Skin of body (tissue), 2 donors: ENCODE data around the gene MRPL49. TPM values are rescaled to one million over a fixed set of nuclear protein-coding genes. Genes with fewer than 3 reads are reported as not detected.
"Not testable (repeated sequence)": the region's sequence is repeated elsewhere in the genome, so short reads cannot be mapped to it uniquely, and the experiment has no call there.

ENCODE experiments used
- DNase-seq: peaks from one replicate; lab custom pipeline; 2025; lab: John Stamatoyannopoulos, UW
- total RNA-seq: library from RNA; depleted of rRNA; stranded (reverse); fragments of >200 nt; gene quantifications from one replicate; pipeline ENCODE4 v1.2.3, GENCODE V29; 2014

Gene MRPL49
- total RNA-seq, 1 donor from 2014 or later = 35.5 TPM

DNA sequence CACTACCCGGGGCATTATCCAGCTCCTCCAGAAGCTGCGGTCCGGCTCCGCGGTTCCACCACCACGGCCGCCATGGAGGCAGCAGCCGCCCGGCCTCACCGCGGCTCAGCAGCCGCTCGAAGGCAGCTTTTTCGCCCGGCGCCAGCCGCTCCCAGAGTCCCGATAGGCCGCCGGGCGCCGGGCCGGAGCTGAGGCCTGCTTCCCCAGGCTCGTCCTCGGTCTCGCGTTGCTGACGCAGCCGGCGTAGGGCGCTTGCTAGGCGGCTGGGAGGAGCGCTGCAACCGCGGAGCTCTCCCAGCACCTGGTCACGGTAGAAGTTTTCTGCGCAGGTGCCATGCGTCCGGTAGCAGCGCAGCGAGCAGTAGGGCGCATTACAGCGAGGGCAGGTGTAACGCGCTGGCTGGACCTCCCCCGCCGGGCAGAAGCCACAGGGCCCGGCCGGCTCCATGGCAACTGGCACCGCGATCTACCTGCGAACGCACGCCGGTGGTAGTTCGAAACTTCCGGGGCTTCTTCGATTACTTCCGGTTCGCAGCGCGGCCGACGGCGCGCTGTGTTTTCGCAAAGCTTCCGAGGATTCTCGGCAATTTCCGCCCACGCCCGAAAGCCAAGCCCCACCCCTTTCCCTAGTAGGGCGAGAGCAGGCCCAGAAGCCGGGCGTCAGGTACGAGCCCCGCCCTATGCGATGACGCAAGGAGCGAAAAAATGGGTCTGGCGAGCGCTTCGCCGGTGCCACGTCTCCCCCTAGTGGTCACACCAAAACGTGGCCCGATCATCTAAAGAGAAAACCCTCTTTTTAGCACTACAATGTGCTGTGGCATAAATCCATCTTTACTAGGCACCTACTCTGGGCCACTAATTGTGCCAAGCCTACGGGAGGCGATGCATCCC, 4.7 kb upstream of the MRPL49 start, which contains the start of gene ZNHIT2:
TSS of gene ZNHIT2 (minus strand) at position 496 of the 891 bp plus-strand sequence. CDS start at position 448, 48 bp downstream.
- DNase-seq = peak; percentile 98

DNA sequence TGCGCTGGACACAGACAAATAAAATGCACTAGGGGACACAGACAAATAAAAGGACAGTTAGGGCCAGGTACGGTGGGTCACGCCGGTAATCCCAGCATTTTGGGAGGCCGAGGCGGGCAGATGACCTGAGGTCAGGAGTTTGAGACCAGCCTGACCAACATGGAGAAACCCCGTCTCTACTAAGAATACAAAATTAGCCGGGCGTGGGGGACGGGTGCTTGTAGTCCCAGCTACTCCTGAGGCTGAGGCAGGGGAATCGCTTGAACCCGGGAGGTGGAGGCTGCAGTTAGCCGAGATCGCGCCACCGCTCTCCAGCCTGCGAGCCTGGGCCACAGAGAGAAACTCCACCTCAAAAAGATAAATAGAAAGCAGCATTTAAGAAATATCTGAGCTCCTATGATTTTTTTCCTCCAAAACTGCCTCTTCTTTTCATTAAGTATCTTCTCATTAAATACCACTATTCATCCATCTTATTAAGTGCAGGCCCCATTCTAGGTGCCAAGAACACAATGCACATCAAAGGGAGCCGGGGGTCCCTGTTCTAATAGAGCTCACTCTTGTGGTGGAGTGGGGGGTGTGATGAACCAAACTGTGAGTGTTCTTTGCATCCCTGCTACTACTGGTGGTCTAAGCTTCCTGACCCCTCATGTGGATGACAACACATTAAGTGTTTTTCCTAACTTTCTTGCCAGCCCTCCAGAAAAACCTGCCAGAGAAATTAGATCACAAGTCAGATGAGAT, 3.9 kb upstream of the MRPL49 start:
- no peak for DNase-seq

DNA sequence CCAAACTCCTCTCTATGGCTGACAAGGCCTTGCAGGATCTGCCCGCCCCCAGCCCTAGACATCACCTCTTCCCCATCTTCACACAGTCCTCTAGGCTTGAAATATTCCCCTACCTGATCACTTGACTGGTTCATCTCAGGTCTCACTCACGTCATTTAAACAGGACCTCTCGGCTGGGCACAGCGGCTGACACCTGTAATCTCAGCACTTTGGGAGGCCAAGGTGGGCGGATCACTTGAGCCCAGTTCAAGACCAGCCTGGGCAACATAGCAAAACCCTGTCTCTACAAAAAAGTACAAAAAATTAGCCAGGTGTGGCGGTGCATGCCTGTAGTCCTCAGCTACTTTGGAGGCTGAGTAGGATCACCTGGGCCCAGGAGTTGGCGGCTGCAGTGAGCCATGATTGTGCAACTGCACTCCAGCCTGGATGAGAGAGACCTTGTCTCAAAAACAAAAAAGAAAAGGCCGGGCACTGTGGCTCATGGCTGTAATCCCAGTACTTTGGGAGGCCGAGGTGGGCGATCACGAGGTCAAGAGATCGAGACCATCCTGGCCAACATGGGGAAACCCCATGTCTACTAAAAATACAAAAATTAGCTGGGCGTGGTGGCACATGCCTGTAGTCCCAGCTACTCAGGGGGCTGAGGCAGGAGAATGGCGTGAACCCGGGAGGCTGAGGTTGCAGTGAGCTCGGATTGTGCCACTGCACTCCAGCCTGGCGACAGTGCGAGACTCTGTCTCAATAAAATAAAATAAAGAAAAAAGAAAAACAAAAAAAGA, 3.0 kb upstream of the MRPL49 start:
- not testable (repeated sequence) for DNase-seq

DNA sequence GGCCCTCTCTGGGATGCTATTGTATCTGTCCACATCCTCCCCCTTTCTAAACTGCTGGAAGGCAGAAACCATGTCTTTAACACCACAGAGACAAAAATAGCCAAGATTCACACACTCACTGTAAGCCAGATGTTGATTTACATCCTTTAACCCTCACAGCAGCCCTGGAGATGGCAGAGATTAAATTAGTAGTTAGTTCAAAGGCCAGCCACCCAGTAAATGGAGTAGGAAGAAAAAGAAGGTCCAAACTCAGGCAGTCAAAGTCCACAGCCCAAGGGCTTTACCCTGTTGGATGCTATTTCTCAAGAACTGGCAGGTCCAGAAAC, 2.5 kb upstream of the MRPL49 start:
- no peak for DNase-seq

DNA sequence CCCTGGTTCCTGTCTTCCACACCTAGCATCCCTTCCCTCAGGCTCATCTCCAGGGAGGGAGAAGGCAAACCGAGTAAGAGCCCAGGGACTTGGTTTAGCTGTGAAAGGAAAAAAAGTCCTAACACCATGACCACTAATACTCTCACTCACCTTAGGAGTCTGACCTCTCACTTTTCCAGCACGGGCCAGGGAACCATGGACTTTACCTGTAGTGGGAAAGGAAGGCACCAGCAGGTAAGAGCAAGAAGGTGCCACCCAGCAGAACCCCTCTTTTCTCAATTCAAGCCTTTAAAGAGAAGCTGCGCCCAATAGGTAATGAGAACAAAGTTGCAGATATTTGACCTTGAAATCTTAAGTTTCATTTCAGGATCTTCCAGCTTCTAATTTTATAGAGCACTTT, 1.3 kb upstream of the MRPL49 start:
- no peak for DNase-seq

DNA sequence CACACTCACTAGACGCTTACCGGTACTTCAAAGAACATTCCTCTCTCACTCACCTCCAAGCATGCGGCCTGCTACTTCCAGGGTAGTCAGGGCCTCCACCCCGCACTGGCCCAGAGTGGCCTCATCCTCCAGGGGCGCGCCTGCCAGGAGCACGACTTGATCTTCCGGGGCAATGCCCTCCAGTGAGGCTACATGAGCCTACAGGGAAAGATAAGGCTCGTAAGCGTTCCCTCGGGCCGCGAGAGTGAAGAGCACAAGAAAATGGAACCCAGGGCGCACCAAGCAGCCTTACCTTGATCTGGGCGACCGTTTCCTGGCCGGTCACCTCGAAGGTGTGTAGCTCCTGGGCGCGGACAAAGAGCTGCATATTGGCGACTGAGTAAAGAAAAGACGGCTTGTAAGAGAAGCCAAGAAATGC, 665 bp upstream of the MRPL49 start:
- no peak for DNase-seq

DNA sequence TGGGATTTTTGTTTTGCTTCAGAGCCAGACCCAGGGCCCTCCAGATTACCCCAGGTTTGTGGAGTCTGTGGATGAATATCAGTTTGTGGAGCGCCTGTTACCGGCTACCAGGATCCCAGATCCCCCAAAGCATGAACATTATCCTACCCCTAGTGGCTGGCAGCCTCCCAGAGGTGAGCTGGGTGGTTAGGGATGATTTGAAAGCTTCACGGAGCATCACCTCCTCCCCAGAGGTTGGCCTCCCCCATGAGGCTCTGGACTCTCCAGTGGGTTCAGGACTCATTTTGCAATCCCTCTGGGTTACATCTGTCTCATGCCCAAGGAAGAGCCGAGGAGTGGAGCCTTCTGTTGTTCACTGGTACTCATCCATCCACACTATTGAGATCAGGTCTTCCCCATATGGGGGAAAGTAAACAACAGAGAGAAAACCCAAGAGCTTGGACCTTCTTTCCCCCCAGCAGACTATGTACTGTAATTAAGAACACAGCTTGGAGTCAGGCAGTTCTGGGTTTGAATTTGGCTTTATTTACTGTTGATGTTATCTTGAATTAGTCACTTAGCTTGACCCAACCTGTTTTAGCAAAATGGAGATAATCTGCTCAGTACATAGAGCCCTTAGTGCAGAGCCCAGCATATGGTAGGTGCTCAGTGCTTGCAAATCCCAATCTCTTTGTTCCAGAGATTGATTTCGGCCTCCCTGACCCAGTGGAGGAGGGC, 2.5 kb downstream of the MRPL49 start:
- DNase-seq = no peak

DNA sequence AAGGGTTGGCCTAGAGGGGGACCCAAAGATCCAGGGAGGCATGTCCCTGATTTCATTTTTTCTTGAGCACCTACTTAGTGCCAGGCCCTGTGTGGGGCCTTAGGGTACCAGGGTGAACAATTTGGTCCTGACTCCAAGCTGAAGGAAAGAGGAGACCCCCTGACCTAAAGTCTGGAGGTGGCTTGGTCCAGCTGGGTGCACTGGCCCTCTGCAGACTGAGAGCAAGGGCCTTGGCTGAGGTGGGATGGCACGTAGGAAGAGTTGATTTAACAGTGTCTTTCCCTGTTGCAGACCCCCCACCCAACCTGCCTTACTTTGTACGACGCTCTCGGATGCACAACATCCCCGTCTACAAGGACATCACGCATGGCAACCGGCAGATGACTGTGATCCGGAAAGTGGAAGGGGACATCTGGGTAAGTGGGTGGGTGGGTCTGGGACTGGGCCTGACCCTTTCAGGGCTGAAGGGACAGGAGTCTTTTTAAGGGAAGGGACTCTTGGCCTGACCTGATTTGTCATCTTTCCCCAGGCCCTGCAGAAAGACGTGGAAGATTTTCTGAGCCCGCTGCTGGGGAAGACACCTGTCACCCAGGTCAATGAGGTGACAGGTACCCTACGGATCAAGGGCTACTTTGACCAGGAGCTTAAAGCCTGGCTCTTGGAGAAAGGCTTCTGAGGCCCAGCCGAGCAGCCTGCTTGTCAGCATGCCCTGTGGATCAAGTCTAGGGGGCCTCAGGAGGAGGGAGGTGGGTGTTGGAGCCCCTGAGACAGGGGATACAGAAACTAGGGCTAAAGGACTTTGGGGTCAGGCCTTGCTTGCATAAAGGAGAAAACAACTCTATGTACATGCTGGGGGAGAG, 3.3 kb downstream of the MRPL49 start:
- no peak for DNase-seq

DNA sequence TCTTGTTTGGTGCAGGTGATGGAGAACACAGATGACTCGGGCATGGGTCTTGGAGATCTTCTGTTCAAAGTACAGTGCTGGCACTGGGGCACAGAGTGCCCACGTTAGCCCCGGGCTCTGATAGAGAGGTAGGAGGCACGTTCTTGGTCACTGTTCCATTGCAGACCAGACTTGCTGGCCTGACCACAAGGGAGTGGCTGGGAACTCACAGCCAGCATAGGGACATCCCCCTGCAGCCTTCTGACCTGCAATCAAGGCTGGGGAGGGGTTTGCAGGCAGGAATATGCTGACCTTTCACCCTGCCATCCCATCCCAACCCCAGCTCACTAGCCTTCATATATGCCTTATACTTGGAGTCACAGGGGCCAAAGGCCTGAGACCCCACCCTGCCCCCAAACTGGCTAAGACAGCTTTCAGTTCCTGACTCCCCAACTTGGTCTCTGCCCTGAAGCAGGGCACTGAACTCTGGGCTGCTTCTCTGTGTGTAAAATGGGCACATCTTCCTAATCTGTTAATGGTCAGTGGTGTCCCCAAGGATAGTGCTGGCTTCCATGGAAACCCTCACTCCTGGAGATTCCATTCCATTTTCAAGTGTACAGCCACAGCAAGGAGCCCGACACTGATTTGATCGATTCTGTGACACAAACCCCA, 4.6 kb downstream of the MRPL49 start:
- no peak for DNase-seq

DNA sequence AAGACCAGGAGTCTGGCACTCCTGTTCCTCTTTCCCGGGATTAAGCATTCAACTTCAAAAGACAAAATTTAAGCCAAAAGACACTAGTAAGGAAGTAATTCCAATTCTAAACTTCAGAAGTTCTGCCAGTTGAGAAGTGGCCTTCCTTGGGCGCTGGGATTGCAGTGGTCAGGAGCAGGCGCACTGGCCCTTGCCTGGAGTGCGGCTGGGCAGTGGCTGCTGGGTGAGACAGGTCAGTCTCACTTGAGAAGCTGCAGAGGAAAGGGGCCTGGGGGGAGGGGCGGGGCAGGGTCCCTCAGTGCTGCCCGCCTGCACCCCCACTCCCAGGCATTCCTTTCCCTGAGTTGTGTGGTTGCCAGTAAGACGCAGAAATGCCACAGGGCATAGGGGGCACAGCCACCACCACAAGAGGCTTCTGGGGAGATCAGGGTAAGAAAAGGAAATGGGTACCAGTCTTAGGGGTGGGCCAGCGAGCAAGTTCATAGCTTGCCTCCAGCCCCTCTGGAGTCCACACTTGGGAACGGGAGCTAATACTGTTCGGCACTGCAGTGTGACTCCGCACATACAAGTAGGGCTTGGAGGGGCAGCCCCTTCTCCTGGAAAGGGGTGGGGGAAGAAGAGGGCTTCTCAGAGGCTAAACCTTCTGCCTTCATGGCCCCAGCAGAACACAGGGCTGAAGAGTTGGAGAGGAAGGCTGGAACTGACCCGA, 5.5 kb downstream of the MRPL49 start:
- DNase-seq = no peak

DNA sequence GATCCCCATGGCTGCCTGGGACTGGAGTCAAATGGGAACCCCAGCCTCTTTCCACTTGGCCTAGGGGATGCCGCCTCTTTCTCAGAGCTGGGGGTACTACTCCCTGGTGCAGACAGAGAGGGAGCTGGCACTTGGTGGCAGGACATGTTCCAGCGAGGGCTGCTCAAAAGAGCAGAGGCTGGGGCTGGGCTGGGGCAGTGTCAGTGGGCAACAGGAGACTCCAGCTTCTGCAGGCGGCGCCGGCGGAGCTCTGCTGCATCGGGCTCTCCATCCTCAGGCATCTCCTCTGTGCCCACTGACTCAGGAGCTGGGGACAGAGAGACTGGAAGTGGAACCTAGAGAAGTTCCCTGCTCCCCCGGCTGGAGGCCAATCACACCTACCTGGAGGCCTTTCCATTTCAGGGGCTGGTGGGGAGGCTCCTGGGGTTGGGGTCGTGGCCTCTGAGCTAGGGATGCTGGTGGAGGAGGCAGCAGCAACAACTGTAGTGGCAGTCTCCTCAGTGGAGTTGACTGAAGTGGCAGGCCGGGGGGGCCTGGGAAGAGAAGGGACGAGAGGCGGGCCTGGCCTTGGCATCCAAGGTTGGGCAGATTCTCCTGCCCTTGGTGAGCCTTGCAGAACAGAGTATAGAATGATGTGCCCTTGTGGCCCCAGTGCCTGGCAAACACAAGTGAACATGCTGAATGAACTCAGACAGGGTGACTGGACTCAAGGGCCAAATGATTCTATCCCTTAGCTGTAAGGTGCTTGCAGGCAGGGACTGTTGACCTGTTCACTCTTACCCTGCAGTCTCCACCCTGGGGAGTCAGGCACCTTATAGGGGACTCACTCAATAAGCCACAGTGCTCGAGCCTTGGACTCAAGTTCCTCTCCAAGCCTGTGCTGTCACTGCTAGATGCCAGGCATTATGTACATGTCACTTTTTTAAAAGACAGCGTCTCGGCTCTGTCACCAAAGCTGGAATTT, 6.3 kb downstream of the MRPL49 start:
- DNase-seq = no peak

DNA sequence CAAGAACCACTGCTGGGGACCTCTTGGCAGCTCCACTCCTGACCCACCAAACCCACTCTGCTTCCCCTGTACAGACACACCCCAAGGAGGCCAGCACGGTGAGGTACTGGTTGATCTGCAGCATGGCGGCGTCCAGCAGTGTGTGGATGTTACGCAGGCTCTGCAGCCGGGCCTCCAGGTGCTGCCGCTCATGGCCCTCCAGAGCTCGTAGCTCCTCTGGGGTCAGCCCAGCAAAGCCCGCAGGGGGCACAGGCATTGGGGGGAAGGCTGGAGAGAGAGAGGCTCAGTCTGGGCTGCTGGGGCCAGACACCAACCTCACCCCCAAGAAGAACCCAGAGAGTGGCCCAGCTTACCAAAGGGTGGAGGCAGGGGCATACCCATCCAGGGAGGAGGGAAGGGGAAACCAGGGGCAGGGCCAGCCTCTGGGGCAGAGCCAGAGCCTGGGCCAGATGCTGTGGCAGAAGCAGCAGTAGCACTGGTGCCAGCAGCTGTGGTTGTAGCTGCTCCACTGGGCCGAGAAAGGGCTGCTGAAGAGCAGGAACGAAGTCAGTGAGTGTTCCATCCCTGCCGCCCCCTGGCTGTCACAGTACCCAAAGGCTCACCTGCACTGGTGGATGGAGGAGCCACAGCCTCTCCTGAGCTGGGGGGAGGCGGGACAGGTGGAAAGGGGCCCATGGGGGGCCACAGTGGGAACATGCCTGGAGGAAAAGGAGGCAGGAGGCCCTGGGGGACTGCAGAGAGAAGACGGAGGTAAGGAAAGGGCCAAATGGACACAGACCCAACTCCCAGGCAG, 7.7 kb downstream of the MRPL49 start:
- DNase-seq = no peak

DNA sequence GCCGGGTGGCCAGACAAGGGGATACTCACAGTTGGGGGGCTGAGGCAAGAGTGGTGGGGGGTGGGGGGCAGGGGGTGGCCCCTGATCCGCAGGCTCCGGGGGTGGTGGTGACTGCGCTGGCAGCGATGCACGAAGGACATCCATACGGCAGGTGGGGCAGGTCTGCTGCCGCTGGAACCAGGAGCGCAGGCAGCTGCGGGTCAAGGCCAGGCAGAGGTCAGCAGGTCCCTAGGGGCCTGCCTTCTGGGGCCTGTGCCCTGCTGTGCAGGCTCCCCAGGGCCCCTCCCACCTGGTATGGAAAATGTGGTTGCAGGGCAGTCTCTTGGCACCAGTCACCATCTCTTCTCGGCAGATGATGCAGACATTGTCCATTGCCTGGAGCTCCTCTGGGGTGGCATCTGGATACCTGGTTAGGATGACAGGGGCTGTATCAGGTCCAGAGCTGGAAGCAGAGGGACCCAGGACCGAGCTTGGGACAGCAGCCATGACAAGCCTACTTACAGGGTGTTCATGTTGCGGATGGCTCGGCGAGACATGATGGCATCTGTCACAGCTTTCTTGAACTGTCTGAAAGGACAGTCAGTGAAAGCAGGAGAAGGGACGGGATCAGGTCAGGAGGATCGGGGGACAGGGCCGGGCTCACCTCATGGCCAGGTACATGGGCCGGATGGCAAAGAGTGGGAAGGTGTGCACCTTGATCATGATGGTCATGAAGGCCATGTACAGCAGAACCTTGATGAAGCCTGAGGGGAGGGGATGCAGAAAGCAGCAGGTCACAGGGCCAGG, 8.7 kb downstream of the MRPL49 start:
- no peak for DNase-seq

DNA sequence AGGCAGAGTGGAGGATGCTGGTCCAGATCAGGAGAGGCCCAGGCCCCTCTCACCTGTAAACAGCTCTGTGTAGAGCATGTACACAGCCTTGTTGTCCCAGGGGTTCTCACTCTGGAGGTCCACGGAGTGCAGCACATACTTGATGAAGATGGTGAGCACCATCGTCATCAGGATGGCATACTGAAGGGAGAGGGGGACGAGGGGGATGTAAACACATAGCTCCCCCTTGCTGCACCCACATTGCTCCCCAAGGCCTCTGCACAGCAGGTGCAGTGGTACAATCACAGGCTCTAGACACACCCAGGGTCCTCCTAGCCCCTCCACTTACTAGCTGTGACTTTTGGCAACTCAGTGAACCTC, 9.3 kb downstream of the MRPL49 start:
- DNase-seq = no peak

DNA sequence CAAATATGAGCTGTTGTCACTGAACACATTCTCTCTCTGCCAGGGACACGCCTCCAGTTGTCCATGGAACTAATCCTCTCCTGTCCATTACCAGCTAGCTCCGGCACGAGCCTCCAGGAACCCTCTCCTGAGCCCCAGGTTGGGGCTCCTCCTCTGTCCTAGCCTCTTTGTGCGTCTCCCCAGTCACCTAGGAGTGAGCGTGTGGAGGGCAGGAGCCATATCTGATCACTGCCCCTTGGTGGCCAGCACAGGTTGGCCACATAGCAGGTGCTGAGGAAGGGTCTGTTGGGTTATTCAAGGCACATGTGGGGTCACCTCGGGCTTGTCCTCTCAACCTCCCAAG, 9.7 kb downstream of the MRPL49 start:
- DNase-seq = no peak

DNA sequence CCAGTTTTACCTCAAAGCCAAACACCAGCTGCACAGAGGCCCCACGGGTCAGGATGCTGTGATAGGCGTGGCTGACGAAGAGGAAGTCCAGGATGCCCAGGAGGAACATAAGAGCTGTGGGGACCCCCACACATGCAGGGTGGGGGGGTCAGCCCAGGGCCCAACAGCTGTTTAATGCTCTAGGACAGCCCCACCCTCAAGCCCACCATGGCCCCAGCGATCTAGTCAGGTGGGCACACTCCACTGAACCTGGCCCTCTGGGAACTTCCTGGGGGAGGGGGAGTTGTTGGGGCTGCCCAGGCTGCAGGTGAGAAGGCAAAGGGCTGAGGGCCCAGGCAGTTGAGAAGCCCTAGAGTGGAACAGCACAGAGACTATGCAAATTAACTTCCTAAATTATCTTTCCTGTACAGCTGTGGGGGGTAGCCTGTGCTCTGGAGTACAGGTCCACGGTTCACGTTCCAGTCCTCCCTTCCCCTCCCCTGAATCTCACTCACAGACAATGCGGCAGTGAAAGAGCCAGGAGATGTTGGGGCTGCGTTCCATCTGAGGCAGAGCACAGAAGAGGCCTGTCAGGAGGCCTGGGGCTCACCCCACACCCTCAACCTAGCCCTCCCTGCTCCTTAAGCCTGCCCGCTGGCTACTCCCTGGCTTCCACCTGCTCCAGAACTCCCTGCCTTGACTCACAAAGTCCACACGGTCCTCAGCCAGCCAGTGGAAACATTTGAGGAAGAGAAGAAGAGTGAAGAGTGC, 10.3 kb downstream of the MRPL49 start:
- DNase-seq = no peak
